T-helper 2 cell treated with Interferon-gamma antibody and Interleukin-4, amounts not matched to agents 5 μg/mL and 100 μg/mL, for 36 hours (primary cell): Measurements from ENCODE around the gene SPTBN1.

ENCODE experiments used
- DNase-seq: peaks from one replicate; pipeline ENCODE4 v3.0.0; 2021; ENCODE audit warnings: low spot score
- H3K27ac Mint-ChIP-seq: one replicate; pipeline ENCODE4 v1.8.0; 2021; ENCODE audit warnings: mild to moderate bottlenecking, mixed read lengths
- H3K27me3 Mint-ChIP-seq: one replicate; pipeline ENCODE4 v1.8.0; 2021; ENCODE audit warnings: low read depth, mixed read lengths
- H3K36me3 Mint-ChIP-seq: one replicate; pipeline ENCODE4 v1.8.0; 2021; ENCODE audit warnings: low read depth, mixed read lengths
- H3K4me1 Mint-ChIP-seq: one replicate; pipeline ENCODE4 v1.8.0; 2021; ENCODE audit warnings: low read depth, mixed read lengths
- H3K4me3 Mint-ChIP-seq: one replicate; pipeline ENCODE4 v1.8.0; 2022; ENCODE audit warnings: mild to moderate bottlenecking, moderate library complexity, mixed read lengths
- H3K9me3 Mint-ChIP-seq: one replicate; pipeline ENCODE4 v1.8.0; 2021; ENCODE audit warnings: mixed read lengths

The SPTBN1 gene

GRCh38 chr2:54582987-54583386 is 126.9 kb downstream of the SPTBN1 start:
- no peaks in the 10 kb centered on the region for H3K27me3 Mint-ChIP-seq
- H3K4me3 Mint-ChIP-seq, result peak overlapping the region; percentile 49
- no peak for DNase-seq
- H3K36me3 Mint-ChIP-seq, result peaks cover 21% of the 10 kb centered on the region
- no peaks in the 10 kb centered on the region for H3K9me3 Mint-ChIP-seq
- peaks cover 83% of the 10 kb centered on the region for H3K4me1 Mint-ChIP-seq
- peak overlapping the region; percentile 65 for H3K27ac Mint-ChIP-seq

GRCh38 chr2:54584598-54584997 is 128.5 kb downstream of the SPTBN1 start:
- H3K36me3 Mint-ChIP-seq, result peaks cover 22% of the 10 kb centered on the region
- peak overlapping the region; percentile 12 for H3K4me3 Mint-ChIP-seq
- no peak for DNase-seq
- H3K27me3 Mint-ChIP-seq, result no peaks in the 10 kb centered on the region
- no peak overlapping the region for H3K27ac Mint-ChIP-seq
- H3K4me1 Mint-ChIP-seq, result peaks cover 84% of the 10 kb centered on the region
- no peaks in the 10 kb centered on the region for H3K9me3 Mint-ChIP-seq

- no peak for DNase-seq
- Mint-ChIP-seq H3K9me3 (no peaks in the 10 kb centered on the region), H3K4me1 (peaks cover 83% of the 10 kb centered on the region), H3K4me3 (peak overlapping the region; percentile 77), H3K27ac (peak overlapping the region; percentile 74), H3K27me3 (no peaks in the 10 kb centered on the region), H3K36me3 (peaks cover 23% of the 10 kb centered on the region)
These were observed 129.1 kb downstream of the SPTBN1 start for GRCh38 chr2:54585136-54585733.

GRCh38 chr2:54586062-54586461 is 129.9 kb downstream of the SPTBN1 start:
- Mint-ChIP-seq H3K9me3 (no peaks in the 10 kb centered on the region), H3K36me3 (peaks cover 29% of the 10 kb centered on the region), H3K4me1 (peaks cover 88% of the 10 kb centered on the region), H3K27ac (peak overlapping the region; percentile 59), H3K27me3 (no peaks in the 10 kb centered on the region), H3K4me3 (peak overlapping the region; percentile 77)
- DNase-seq, result no peak

GRCh38 chr2:54586494-54586893 is 130.4 kb downstream of the SPTBN1 start:
- DNase-seq, result no peak
- peaks cover 31% of the 10 kb centered on the region for H3K36me3 Mint-ChIP-seq
- H3K9me3 Mint-ChIP-seq, result no peaks in the 10 kb centered on the region
- H3K4me3 Mint-ChIP-seq, result peak overlapping the region; percentile 27
- peaks cover 88% of the 10 kb centered on the region for H3K4me1 Mint-ChIP-seq
- H3K27ac Mint-ChIP-seq, result peak overlapping the region; percentile 21
- H3K27me3 Mint-ChIP-seq, result no peaks in the 10 kb centered on the region

GRCh38 chr2:54587171-54588016 is 131.3 kb downstream of the SPTBN1 start:
- peak overlapping the region; percentile 48 for H3K4me3 Mint-ChIP-seq
- H3K27ac Mint-ChIP-seq, result peak overlapping the region; percentile 71
- no peaks in the 10 kb centered on the region for H3K9me3 Mint-ChIP-seq
- DNase-seq, result no peak
- peaks cover 85% of the 10 kb centered on the region for H3K4me1 Mint-ChIP-seq
- peaks cover 31% of the 10 kb centered on the region for H3K36me3 Mint-ChIP-seq
- H3K27me3 Mint-ChIP-seq, result no peaks in the 10 kb centered on the region

- Mint-ChIP-seq H3K4me3 (peak overlapping the region; percentile 71), H3K4me1 (peaks cover 82% of the 10 kb centered on the region), H3K36me3 (peaks cover 34% of the 10 kb centered on the region), H3K27ac (peak overlapping the region; percentile 93), H3K27me3 (no peaks in the 10 kb centered on the region), H3K9me3 (no peaks in the 10 kb centered on the region)
- DNase-seq, result no peak
These were observed 132.2 kb downstream of the SPTBN1 start for GRCh38 chr2:54588244-54588899.

- no peak for DNase-seq
- Mint-ChIP-seq H3K27ac (peak overlapping the region; percentile 93), H3K9me3 (no peaks in the 10 kb centered on the region), H3K36me3 (peaks cover 34% of the 10 kb centered on the region), H3K4me1 (peaks cover 79% of the 10 kb centered on the region), H3K4me3 (peak overlapping the region; percentile 81), H3K27me3 (no peaks in the 10 kb centered on the region)
These were observed 132.9 kb downstream of the SPTBN1 start for GRCh38 chr2:54589038-54589339.

GRCh38 chr2:54589340-54590215 is 133.5 kb downstream of the SPTBN1 start:
- Mint-ChIP-seq H3K4me3 (peak overlapping the region; percentile 81), H3K27ac (peak overlapping the region; percentile 93), H3K4me1 (peaks cover 75% of the 10 kb centered on the region), H3K27me3 (no peaks in the 10 kb centered on the region), H3K9me3 (no peaks in the 10 kb centered on the region), H3K36me3 (peaks cover 34% of the 10 kb centered on the region)
- no peak for DNase-seq

GRCh38 chr2:54590216-54591120 is 134.3 kb downstream of the SPTBN1 start:
- H3K27ac Mint-ChIP-seq, result peak overlapping the region; percentile 76
- no peaks in the 10 kb centered on the region for H3K9me3 Mint-ChIP-seq
- H3K4me1 Mint-ChIP-seq, result peaks cover 75% of the 10 kb centered on the region
- no peak for DNase-seq
- peak overlapping the region; percentile 65 for H3K4me3 Mint-ChIP-seq
- peaks cover 36% of the 10 kb centered on the region for H3K36me3 Mint-ChIP-seq
- no peaks in the 10 kb centered on the region for H3K27me3 Mint-ChIP-seq

GRCh38 chr2:54591551-54591950 is 135.4 kb downstream of the SPTBN1 start:
- H3K9me3 Mint-ChIP-seq, result no peaks in the 10 kb centered on the region
- DNase-seq, result no peak
- H3K27me3 Mint-ChIP-seq, result no peaks in the 10 kb centered on the region
- H3K4me3 Mint-ChIP-seq, result peak overlapping the region; percentile 65
- H3K36me3 Mint-ChIP-seq, result peaks cover 44% of the 10 kb centered on the region
- peak overlapping the region; percentile 76 for H3K27ac Mint-ChIP-seq
- H3K4me1 Mint-ChIP-seq, result peaks cover 80% of the 10 kb centered on the region

GRCh38 chr2:54593249-54593648 is 137.1 kb downstream of the SPTBN1 start:
- Mint-ChIP-seq H3K4me1 (peaks cover 80% of the 10 kb centered on the region), H3K4me3 (no peak overlapping the region), H3K36me3 (peaks cover 43% of the 10 kb centered on the region)

GRCh38 chr2:54594048-54594447 is 137.9 kb downstream of the SPTBN1 start:
- Mint-ChIP-seq H3K4me3 (no peak overlapping the region), H3K36me3 (peaks cover 48% of the 10 kb centered on the region), H3K4me1 (peaks cover 79% of the 10 kb centered on the region), H3K27me3 (no peaks in the 10 kb centered on the region), H3K9me3 (no peaks in the 10 kb centered on the region), H3K27ac (no peak overlapping the region)
- DNase-seq, result no peak

More at GRCh38 chr2:54593249-54593648, 137.1 kb downstream of the SPTBN1 start:
- no peaks in the 10 kb centered on the region for H3K27me3 Mint-ChIP-seq
- no peak for DNase-seq
- H3K9me3 Mint-ChIP-seq, result no peaks in the 10 kb centered on the region
- H3K27ac Mint-ChIP-seq, result peak overlapping the region; percentile 50
